Testis (tissue), 2 donors: ENCODE results near the gene WDR18.

Experiments
- CTCF ChIP-seq, 3 experiments: fragments of 450-650 bp in 2 of 3; fragments of 200-600 bp in 1 of 3; sonication (generic) in 1 of 3; IDR thresholded peaks; one replicate each; pipeline ENCODE4 v1.5.1; 2016 to 2019; ENCODE audit warnings: antibody characterized with exemption in 3 of 3, mild to moderate bottlenecking in 2 of 3, moderate library complexity in 1 of 3
- POLR2A ChIP-seq: fragments of 450-650 bp; IDR thresholded peaks from one replicate; pipeline ENCODE4 v1.6.1; 2017; ENCODE audit warnings: antibody characterized with exemption, mild to moderate bottlenecking, moderate library complexity

- TF ChIP-seq CTCF (IDR thresholded peaks at IDR 0.05) (no peak), POLR2A (no peak)
These were observed 6.6 kb downstream of the WDR18 start for GRCh38 chr19:990746-991145.
